ENCODE results near the gene MSI2.

MSI2 gene

GRCh38 chr17:57515662-57516211, 259.4 kb downstream of the MSI2 start:
- no peak for DNase-seq

DNA sequence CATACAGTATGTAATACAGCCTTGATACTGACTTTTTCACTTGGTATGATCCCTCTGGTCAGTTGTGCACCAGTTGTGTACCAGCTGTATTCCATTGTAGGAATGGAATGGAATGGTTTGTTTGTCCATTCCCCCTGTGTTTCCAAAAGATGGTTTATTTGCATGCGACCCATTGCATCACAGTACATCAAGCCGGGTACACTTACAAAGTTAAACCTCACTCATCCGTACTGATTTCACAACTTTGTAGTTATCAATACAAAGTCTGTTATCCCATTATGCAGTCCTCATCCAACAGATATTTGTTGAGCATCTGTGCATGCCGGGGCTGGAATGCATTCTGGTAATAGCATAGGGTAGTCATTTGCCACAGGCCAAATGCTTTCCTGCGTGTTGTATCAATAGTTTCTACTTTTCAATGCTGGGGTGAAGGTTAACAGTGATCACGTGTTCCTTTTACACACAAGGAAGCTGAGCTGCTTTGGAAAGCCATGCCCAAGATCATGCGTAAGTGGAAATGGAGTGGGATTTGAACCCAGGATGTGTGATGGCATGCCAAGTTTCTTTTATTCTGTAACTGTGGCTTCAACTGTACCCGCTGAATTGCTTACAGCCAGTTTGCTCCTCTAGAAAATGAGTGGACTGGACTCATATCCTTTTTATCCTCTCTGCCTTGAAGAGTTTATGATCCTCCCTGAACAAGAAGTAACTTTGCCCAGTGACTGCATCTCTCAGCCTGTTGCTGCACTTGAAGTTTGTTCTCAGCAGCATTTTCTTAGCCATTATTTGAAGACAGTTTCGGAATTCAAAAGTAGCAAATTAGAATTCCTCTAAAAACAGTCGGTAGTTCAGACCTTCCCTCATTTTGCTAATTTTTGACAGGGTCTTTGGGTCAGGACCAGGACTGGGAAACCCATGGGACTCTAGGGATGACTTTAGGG, 260.2 kb downstream of the MSI2 start:
- DNase-seq, result no peak

GRCh38 chr17:57517273-57517631, 260.9 kb downstream of the MSI2 start:
- no peak for DNase-seq

DNA sequence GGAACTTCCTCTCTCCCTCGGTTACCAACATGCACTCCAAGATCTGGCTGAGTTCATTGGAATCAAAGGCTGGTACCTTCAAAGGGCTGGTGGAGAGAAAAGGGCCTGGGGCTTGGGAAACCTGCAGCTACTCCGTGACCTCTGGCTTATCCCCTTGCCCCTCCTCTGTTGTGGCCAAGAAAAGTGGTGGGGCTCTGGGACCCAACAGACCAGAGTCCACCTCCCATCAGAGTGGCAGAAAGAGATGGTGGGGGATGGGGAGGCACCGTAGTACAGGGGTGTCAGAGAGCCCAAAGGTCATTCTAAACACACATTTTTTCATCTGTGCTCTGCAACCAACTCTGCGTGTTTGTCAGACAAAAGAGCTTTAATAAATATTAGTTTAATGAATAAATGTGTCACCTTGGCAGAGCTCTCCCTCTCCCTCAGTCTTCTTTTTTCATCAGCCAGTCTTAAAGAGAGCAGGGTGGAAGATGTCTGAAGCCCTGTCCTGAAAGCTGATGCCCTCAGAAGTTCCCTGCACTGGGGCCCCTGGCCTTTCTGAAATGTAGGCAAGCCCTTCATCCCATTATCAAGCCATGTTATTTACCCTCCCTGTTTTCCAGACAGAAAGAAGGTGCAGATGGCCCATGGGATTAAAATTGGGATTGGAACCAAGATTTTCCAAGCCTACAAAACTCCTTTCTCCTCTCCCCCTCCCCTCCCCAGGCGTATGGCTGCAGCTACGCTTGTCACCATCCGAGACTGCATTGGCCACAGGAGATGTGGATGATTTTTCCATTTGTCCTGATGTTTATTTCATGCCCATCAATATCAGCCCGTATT, 261.5 kb downstream of the MSI2 start:
- no peak for DNase-seq

- DNase-seq, result peak; percentile 94
These were observed 262.6 kb downstream of the MSI2 start for GRCh38 chr17:57518587-57519581.

GRCh38 chr17:57519800-57520199, 263.5 kb downstream of the MSI2 start:
- no peak for DNase-seq

- no peak for DNase-seq
These were observed 265.3 kb downstream of the MSI2 start for GRCh38 chr17:57521606-57522005.

GRCh38 chr17:57522042-57523005, 266.0 kb downstream of the MSI2 start:
- no peak for DNase-seq

GRCh38 chr17:57523926-57524632, 267.8 kb downstream of the MSI2 start:
- DNase-seq, result peak; percentile 85

GRCh38 chr17:57524839-57525568, 268.7 kb downstream of the MSI2 start:
- no peak for DNase-seq

DNA sequence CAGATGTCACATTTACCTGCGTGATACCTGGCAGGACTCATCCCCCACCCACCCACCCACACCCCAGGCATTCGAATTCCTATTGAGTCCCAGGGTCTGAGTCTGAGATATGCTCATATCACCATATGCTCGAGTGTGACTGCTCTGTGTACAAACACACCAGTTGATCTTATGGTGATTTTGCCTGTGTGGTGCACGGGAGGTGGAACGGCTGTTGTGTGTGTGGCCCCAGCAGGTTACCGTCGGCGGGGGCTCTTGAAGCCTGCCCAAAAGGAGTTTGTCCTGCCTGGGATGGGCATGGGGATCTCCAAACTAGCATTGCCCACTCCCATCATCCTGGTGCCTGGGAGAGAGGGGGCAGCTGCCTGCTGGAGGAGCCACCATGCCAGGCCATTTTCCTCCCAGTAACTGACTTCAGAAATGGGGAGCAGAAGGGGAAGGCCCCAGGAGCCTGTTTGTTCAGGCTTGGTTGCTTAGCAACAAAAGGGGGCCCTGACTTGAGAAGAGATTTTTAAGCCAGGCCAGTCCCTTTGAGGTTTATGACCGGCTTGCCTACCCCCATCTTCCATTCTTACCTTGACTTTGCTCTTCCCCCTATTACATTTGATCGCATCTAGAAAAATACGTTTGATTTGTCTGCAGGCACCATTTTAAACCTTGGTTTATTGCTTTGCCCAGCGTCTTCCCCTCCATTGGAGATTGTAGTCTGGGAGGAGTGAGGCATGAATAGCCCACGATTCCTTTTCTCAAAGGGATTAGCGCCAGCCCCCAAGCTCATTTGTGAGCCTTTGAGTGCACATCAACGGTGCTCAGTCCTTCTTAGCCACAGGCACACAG, 271.1 kb downstream of the MSI2 start:
- DNase-seq, result no peak

DNA sequence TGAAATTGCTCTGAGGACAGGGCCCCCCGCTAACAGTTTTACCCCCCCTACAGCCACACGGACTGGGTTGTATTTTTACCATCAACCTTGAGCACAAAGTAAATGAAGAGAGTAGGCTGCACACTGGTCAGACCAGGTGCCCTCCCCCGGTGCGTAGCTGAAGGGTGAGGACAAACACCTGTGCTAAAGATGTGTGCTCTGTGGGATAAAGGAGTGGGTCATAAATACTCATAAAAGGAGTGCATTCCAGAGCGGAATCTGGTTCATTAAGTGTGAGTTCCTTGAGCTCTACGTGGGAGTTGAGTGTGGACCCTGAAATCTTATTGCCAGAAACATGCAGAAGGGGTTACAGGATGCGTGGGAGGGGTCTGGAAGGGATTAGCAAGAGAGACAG, 271.7 kb downstream of the MSI2 start:
- peak; percentile 19 for DNase-seq

DNA sequence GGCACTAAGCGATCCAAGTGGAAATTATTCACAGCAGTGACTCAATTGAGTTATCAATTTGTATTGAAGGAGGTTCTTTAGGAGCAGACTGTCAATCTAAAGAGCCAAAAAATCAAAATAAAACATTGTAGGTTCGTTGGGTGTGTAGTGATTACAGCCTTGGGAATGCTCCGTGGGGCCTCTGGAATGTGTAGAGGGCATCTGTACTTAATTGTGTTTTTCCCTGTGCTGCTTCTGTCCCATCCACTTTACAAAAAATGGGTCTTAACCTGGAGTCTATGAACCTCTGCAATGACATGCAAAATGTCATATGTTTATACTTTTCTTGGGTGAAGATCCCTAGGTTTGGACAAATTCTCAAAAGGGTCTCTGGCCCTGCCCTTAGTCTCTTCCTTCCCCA, 273.7 kb downstream of the MSI2 start:
- no peak for DNase-seq

GRCh38 chr17:57530508-57530907, 274.2 kb downstream of the MSI2 start:
- DNase-seq, result peak; percentile 13

DNA sequence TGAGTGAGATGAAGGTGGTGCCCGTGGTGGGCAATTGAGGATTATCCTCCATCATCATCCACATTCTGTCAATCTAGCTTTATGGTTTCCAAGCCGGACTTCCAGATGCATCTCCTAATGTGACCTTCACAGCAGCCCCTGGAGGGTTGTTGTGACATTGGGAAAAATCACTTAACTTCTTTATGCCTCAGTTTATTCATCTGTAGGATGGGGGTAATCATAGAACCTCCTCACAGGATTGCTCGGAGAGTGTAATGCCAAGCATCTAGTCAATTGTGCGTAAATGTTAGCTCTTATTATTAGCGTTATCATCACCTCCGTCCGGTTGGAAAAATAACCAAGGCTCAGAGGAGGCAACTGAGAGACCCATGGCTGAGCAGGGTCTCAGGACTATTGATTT, 274.8 kb downstream of the MSI2 start:
- DNase-seq, result no peak

GRCh38 chr17:57531648-57532504, 275.6 kb downstream of the MSI2 start:
- no peak for DNase-seq

- DNase-seq, result no peak
These were observed 276.2 kb downstream of the MSI2 start for GRCh38 chr17:57532556-57532955.

- no peak for DNase-seq
These were observed 276.6 kb downstream of the MSI2 start for GRCh38 chr17:57532966-57533365.

All from NCI-H1105 treated with DMSO at 0.1 percent for 48 hours (cell line).